Islet of Langerhans (tissue), 1 donor: ENCODE results near the gene PBX3.

Experiments
- FAIRE-seq: peaks from one replicate; lab custom pipeline; 2011; peaks lifted over from hg19 to GRCh38; lab: Jason Lieb, UNC

PBX3 gene

DNA sequence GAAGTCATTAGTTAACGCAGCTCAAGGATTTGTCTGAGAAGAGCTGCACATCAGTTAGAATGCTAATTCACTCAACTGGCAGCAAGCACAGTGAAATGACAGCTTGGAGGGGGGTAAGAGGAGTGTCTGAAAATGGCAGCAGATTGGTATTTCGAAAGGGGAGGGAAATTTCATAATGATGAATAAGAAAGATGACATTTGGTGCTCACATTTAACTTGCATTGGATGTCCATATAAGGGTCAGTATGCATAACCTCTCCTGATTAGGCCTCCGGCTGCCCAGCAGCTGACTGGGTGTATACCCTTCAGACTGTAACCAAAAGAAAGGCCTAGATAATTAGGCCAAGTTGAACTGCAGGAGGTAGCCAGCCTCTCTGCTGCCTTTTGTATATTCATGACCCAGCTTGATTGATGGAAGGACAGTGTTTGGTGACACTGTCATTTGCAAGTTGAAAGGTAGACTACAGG, 131.0 kb downstream of the PBX3 start:
- FAIRE-seq, result no peak

DNA sequence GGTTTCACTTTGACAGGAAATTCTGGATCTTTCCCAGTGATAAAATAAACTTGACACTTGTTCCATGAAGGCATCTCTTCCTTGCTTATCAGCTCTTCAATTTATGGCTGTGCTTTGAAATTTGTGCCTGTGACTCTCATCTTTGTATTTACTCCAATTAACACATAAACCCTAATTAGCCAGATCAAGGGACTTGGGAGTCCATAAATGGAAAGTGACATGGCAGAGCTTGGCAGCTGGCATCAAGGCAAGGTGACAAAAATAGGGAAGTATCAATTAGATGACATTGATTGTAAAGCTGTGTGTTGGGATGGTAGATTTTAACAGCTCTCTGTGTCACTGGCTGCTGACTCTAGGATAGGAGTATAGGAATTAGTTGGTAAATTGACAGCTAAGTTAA, 133.9 kb downstream of the PBX3 start:
- FAIRE-seq, result no peak

DNA sequence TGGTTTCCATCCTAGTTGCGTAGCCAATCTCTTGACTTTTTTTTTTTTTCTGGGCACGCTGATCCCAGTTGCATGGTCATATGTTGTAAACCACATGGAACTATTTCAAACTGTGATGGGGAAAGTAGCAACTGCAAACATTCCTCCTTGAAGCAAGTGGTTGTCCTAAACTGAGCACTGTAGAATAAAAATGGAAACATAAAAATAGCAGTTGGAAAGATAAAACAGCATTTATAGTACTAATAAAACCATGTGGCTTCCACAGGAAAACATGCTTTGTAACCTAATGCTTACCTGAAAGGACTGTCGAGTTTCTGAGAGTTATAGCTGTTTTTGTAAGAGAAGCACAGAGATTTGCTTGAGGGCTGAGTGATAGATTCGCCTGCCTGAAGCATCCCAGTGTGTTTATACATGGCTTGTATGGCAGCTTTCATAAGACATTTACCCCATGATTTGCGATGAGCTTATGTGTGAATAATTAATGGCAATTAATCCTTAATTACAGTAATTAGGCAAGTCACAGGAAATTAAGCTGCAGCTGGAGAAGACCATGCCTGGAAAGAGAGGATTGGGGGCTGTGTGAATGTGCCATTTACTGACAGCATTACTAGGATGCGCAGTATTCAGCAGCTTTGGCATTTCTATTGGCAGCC, 136.5 kb downstream of the PBX3 start:
- no peak for FAIRE-seq

DNA sequence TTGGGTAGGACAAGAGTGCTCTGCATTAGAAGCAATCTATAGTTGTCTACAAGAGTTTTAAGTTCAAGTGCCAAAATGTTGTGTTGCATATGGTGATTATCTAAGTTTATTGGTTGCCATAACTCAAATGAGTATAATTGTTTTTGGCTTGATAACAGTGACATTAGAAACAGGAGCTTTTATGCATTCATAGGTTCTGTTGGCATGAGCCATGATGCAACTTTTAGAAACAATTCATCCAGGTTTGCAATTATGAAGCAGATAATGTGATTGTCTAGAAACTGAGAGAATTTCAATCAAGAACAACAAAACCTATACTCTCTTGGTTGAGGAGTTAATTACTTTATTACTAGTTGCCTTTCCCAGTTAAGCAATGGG, 137.0 kb downstream of the PBX3 start:
- no peak for FAIRE-seq

DNA sequence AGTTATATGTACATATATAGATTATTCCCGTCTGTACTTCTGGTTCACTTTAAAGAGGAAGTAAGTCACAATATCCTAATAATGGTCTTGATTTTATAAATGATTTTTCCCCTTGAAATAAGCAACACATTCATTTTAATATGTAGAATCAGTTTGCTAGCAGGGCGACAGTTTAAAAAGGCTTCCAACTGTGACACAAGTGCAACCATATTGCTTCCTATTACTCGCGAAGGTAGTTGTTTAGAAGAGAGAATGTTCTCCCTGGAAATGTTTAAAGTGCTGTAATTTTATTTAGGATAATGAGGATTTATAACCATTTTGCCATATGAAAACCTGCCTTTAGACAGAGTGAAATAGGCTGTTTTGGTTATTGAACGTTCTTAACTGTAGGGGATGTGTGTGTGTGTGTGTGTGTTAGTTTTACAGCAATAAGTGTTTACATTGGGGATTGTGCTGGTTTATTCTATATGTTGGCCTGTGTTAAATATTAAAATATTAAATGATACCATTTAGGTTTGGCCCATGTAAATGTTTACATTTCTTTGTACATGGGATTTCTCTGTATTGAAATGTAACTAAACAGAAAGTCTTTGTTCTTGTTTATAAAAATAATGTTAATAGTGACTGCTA, 138.3 kb downstream of the PBX3 start:
- FAIRE-seq, result peak; percentile 36

DNA sequence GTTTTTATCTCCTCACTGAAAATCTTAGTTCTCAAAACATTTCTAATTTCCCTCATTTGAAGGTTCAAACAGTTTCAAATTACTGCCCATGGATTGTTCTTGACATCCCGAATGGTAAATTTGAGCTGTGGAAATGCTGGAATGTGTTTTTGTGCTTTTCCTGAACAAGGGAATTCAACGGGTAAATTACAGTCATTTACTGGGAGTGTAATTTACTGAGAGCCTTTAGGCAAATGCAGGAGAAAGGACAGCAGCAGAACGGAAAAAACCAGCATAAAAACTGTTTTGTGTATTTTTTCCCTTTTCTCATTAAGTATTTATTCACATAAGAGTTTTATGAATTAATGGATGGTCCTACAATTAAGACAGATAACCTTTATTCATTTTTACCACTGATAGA, 139.2 kb downstream of the PBX3 start:
- FAIRE-seq, result peak; percentile 68

DNA sequence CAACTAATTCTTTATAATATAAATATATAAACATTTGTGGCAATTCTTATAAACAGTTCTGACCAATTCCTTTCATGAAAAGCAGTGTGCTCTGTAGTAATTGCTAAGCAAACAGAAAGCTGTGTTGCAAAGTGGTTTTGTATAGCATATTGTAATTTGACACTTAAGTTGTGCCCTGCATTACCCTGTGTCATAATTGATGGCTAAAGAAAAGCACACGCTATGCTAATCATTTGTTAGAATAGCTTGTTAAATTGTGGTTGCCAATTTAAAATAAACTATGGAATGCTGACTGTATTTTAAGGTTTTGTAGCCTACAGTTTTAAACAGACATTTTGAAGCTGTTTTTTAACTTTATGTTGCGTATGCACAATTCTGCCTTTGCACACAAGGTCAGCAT, 140.0 kb downstream of the PBX3 start:
- no peak for FAIRE-seq

DNA sequence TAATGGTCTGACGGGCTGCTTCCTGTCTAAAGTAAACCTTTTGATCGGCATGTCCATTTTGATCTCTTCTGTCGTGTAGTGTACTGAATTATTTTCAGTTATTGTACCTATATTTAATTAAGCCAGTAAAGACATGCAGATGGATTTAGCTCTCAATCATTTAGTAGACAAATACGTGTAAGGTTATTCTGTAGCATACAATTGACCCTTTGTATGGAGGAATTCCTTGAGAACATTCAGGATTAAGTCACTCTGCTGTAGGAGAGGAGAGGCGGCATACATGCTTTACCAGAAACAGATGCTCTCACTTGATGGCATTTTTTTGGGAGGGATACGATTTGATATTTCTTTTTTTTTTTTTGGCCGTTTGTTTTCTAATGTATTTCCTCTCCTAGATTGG, 141.0 kb downstream of the PBX3 start:
- FAIRE-seq, result no peak

DNA sequence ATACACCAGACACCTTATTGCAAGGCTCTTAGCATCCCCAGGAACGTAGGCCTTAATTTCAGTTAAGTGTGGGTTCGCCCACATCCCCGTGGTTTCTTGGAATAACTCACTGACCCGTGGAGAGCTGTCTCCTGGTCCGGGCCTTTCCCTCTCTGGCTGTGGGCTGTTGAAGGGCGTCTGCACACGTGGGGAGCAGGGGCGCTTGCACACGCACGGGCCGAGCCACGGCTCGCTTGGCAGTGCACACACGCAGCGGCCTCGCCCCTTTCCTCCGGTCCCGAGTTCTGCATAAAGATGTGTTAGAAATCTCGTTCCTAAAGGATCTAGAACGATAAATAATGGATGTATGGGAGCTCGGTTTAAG, 141.9 kb downstream of the PBX3 start:
- FAIRE-seq, result no peak

DNA sequence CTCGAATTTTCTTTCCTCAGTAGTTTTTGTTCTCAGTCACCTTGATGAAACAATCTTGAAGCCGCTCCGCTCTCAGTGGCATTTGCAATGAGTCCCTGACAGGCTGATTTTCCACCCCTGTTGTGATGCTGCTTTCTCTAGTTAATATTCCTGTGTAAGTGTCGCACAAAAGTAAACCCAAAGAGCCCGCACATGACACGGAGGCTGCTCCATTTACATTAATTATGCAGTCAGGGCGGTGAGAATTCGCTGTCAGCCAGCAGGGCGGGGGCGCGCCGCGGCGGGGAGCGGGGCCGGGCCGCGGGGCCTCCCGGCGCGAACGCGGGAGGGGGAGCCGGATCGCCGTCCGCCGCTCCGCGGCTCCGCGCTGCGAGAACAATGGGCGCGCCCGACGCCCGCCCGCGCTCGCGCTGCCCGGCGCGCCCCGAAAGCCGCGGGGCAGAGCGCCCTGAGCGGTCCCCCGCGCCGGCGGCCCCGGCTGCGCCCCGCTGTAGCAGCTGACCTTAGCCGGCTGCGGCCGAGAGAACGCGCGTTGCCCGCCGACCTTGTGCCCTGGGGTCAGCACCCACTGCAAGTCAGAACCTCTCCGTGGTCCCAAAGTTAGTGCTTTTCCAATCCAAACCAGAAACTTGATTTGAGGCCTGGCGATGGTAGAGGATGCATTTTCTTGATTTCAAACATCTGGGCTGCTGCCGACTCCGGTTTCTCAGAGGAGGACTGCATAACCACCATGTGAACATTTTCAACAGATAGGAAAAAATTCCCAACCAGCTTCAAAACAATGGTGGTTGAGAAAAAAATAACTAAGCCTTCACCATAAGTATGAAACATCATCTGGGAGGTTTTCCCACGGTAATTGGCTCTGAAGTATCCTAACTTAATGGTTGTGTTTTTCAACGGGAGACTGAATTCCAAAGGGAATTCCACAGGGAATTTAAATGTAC, 142.6 kb downstream of the PBX3 start:
- no peak for FAIRE-seq

DNA sequence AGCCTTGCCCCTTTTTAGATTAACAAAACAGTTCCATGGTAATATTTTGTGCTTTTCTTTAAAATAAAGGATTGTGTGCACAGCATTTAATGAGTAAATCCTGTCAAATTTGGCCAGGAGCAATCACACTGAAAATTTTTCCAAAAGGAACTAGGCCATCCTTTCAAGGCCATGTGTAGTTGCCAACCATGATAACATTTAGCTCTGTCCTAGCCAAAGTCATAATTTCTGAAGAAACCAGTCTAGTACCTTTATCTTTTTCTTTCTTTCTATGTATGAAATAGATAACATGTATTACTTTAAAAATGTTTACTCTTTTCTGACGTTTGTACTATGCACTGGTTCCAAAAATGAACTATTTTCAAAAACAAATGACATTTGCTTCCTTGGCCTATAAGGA, 143.7 kb downstream of the PBX3 start:
- no peak for FAIRE-seq

DNA sequence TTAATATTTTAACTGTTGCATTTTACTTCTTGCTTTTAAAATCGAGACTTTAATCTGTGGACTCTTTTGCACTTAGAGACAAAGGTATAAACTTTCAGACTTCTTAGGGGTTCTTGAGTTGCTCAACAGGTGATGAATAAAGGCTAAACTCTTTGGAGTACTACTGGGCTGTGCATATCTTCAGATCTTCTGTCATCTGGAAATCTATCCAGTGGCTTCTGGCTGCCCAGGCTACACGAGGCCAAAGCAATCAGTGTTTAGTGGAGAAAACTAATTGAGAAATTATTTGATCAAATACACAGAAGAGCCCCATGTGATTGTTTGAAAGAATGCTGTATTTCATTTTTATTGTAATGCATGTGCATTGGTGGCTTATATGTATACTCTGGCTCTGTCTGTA, 146.1 kb downstream of the PBX3 start:
- FAIRE-seq, result no peak

DNA sequence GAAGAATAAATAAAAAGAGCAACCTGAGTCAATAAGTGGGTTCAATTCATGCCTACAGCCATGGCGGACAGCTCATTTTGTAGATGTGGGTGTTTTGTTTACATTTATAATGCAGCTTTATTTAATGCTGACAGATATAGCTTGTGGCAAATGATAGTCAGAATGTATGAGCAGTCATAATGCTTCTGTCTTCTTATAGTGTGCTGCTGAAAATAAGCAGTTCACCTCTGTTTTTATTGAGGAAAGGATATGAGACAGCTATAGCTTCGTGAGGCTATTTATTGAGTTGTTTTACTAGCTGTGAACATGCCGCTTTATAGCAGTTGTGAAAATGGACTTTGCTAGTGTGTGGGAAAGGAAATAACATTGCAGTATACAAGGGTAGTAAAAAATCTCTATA, 147.4 kb downstream of the PBX3 start:
- FAIRE-seq, result no peak

DNA sequence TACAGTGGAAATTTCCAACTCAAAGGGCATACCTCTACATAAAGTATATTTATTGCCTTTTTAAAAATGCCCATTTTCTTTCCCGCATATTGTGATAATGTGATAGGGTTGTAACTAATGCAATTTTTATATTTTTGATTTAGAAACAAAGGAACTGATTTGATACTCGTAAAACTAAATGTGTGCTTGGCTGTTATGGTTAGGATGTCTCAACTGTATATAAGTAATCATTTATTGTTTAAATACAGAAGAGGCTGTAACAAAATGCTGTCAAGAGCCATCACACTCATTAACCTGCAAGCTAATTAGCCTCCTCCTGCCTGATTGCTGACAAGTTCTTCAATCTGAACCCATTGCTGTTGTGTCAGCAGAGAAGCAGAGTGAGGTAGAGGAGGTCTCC, 149.2 kb downstream of the PBX3 start:
- no peak for FAIRE-seq

DNA sequence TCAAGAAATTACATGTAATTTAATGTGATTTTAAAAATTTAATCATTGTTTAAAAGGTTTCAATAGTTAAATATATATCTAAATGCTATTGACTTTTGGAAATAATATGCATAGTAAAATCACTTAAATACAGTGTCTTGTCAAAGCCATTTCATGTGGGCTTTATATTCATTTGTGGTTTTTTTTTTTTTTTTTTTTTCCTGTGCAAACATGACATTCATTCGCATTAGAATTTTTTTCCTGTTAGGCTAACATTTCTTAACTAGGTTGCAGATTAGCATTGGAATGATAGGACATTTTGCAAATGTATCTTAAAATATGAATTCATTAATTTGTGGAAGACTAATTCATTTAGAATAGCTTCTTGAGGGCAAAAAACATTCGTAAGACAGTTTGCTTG, 149.8 kb downstream of the PBX3 start:
- FAIRE-seq, result peak; percentile 94

DNA sequence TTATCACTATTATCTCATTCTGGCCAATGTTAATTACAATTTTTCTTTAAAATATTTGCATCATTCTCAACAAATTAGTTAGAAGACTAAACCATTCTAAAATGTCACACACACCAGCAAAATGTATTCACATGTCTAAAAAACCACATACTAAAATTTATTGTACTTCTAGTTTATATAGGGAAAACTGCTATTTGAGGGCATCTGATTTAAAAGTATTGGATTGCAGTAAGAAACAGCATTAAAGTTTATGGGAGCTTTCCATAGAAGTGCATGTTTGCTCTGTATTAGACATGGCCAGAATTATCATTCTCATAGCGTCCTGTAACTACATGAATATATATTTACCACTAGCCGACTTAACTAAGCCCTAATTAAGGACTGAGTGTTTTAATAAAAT, 150.3 kb downstream of the PBX3 start:
- no peak for FAIRE-seq

DNA sequence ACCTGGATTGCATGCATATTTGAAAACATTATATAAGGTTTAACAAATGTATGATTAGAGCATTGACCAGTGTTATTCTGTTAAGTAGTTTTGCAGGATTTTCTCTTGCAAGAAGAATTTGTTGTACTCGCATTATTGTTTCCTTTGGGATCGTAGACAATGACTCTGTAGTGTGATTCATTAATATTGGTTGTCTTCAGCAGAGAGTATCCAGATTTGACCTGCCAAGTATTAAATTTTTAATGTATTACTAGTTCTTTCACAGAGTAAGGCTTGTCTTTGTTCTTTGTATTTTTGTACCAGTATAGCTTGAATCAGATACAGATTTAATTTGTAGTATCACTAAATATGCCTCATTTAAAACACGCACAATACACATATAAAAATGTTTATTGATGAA, 155.0 kb downstream of the PBX3 start:
- peak; percentile 43 for FAIRE-seq

DNA sequence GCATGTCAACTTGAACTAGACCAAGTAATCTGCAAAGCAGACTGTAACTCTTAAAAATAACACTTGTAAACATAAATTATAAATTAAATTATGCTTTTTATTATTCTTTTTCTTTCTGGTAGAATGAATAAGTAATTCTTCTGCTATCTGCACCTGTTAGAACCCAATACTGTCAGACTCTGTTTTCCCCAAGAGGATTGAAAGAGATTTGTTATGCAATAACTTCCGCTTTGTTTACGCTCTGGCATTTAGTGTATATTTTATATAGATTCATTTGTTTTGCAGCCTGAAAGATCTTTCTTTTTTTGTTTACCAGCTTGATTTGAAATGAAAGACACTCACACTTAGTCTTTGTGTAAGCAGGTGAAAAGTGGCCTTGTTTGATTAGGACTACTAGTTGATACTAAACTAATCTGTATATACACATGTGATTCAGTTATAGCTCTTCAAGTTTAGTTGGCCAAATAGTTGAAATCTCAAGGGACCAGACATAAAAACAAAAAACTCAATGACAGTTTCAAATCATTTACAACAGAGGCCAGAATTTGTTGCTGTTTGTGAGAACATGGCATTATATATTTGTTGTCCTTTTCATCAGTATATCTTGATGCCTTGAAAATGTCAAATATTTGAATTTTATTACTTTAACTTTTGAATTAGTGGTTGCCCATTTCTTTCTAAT, 155.8 kb downstream of the PBX3 start:
- FAIRE-seq, result peak; percentile 77

DNA sequence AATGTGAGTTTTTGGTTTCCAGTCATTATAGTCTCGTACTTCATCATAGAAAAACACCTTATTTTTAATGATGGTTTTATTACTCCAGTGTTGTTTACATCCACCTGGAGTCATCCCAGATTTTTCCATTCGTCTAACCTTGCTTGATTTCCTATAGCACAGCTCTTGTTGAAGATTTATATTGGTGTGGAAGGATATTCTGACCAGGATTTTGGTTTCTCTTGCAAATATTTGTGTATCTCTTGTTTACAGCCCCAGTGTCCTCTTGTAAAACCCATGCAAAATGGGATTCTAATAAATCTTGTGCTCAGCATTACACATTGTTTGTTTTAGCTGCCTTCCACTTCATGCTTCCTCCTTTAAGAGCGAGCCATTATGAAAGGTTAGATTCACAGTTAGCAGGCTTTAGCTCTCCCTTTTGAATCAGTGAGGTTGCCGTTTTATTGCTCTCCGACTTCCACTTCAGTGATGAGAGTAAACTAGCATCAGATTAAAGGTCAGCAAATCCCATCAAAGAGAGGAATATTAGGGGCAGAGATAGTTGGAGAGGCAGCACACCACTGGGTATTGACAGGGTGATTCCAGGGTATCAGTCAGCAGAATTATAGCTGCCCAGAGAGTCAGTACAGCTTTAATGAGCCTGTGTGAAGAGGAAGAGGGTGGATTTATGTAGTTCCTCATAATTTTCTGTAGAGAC, 157.1 kb downstream of the PBX3 start:
- peak; percentile 96 for FAIRE-seq

DNA sequence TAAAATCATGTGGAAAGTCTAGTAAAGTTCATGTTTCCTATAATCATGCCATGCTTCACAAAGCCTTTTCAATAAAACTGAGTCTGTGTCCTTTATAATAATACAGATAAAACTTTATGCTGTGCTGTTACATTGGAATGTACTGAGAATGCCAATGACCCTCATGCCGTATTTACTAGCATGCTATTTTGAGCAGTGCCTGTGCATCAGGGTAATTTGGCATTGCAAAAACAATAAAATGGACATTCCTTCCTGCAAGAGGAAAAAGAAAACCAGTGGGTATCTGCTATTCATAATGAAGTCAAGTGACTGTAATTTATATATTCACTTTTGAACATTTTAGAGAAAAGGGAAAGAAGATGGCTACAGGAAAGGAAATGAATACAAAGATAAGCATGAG, 159.0 kb downstream of the PBX3 start:
- FAIRE-seq, result no peak

DNA sequence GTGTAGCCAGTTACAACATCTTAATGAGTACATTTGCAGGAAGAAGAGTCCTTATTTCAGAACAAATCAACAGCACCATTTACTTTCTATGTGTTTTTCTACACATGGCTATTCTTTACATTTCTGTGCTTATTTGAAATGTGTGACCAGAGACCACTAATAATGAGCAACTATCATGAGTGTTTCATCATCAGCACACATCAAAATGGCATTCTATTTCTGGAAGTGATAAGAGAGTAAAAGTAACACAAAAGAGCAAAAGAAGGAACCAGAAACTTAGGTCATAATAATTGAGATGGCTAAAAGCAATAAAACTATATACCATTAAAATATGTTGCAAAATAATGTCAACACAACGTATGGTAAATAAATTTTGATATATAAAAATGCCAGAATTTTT, 159.7 kb downstream of the PBX3 start:
- FAIRE-seq, result no peak

DNA sequence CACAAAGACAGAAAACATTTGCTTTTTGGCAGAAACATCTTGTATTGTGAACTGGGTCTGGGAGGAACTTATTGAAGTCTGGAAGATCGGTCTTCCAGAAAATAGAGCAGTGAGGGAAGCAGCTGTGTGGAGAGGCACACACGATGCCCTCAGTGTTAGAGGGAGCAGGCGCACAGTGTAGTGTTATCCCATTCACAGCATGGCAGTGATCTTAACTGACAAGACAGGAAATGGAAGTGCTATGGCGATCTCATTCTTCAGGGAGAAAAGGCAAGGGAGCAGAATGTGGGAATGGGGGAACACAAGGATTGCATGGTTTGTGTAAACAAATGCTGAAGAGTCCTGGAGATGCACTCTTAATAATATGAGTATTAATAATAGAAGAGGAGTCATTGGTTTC, 161.0 kb downstream of the PBX3 start:
- FAIRE-seq, result no peak
